H1 (cell line): ENCODE measurements around the gene BPGM. TPM values are rescaled to one million over a fixed set of nuclear protein-coding genes. Genes with fewer than 3 reads are reported as not detected.

Experiments
- CTCF ChIA-PET: fragments of 300-600 bp; sonication (Branson Sonifier 250); formaldehyde crosslinking; loops from one replicate; lab custom pipeline; 2021; ENCODE audit not compliant: partially characterized antibody; lab: Charles Lee
- POLR2A ChIA-PET: fragments of 300-600 bp; sonication (Branson Sonifier 250); formaldehyde crosslinking; loops from one replicate; lab custom pipeline; 2021; ENCODE audit warnings: inconsistent platforms; ENCODE audit not compliant: partially characterized antibody; lab: Charles Lee
- DNase-seq, 2 experiments: peaks; one replicate each; pipeline versions ENCODE4 v3.0.0 to v3.0.0-alpha.2; 2010 to 2022; ENCODE audit warnings: low spot score in 2 of 2, low read depth in 1 of 2, mixed read lengths in 1 of 2
- FAIRE-seq: peaks from 2 replicates; lab custom pipeline; 2011; peaks lifted over from hg19 to GRCh38; lab: Jason Lieb, UNC
- H2AFZ ChIP-seq: 2 replicates; pipeline ENCODE4 v1.8.1; 2012; ENCODE audit warnings: low read length, inconsistent platforms
- H2AK5ac ChIP-seq: 2 replicates; pipeline ENCODE4 v1.6.1; 2013; ENCODE audit warnings: low read depth, low read length
- H2BK120ac ChIP-seq: replicated peaks from 2 replicates; pipeline ENCODE3; 2013; ENCODE audit warnings: low read depth, low read length, inconsistent platforms
- H2BK12ac ChIP-seq: 2 replicates; pipeline ENCODE4 v1.6.1; 2013; ENCODE audit warnings: low read depth, low read length
- H2BK15ac ChIP-seq: 2 replicates; pipeline ENCODE4 v1.6.1; 2013; ENCODE audit warnings: low read length
- H2BK20ac ChIP-seq: 2 replicates; pipeline ENCODE4 v1.6.1; 2013; ENCODE audit warnings: low read length
- H2BK5ac ChIP-seq: 2 replicates; pipeline ENCODE4 v1.6.1; 2013; ENCODE audit warnings: low read depth, low read length
- H3K14ac ChIP-seq: 2 replicates; pipeline ENCODE4 v1.6.1; 2013; ENCODE audit warnings: inconsistent platforms; ENCODE audit not compliant: insufficient read length
- H3K18ac ChIP-seq: 2 replicates; pipeline ENCODE4 v1.6.1; 2013; ENCODE audit warnings: low read length; ENCODE audit errors: extremely low read depth
- H3K23ac ChIP-seq: 2 replicates; pipeline ENCODE4 v1.6.1; 2013; ENCODE audit warnings: inconsistent platforms; ENCODE audit not compliant: insufficient read length
- H3K23me2 ChIP-seq: 2 replicates; pipeline ENCODE4 v1.6.1; 2013; ENCODE audit warnings: low read depth, low read length
- H3K27ac ChIP-seq: 2 replicates; pipeline ENCODE4 v1.6.1; 2011; ENCODE audit warnings: low read depth, low read length, inconsistent platforms
- H3K27me3 ChIP-seq, 4 experiments: replicated peaks in 1 of 4; 1 replicate in 1 of 4; 2 replicates in 3 of 4; pipeline versions ENCODE4 v1.6.1 to v1.8.1; 2011 to 2013; ENCODE audit warnings: low read length in 3 of 4, mild to moderate bottlenecking in 3 of 4, inconsistent platforms in 2 of 4, mixed read lengths in 2 of 4, moderate library complexity in 1 of 4; ENCODE audit not compliant: control insufficient read depth in 3 of 4, insufficient read depth in 3 of 4; ENCODE audit errors: extremely low read depth in 1 of 4
- H3K36me3 ChIP-seq, 4 experiments: 2 replicates each; pipeline versions ENCODE4 v1.6.1 to v1.8.1; 2011 to 2013; ENCODE audit warnings: mild to moderate bottlenecking in 4 of 4, low read length in 3 of 4, moderate library complexity in 2 of 4, control low read depth in 1 of 4, inconsistent platforms in 1 of 4; ENCODE audit not compliant: insufficient read depth in 4 of 4, control insufficient read depth in 2 of 4
- H3K4ac ChIP-seq: replicated peaks from 2 replicates; pipeline ENCODE3; 2013; ENCODE audit warnings: low read length, low read depth, mixed read lengths, inconsistent platforms; ENCODE audit not compliant: insufficient read length
- H3K4me1 ChIP-seq, 4 experiments: replicated peaks in 1 of 4; 1 replicate in 1 of 4; 2 replicates in 3 of 4; pipeline versions ENCODE4 v1.6.1 to v1.8.1; 2011 to 2013; ENCODE audit warnings: low read length in 3 of 4, inconsistent platforms in 2 of 4, mixed read lengths in 1 of 4; ENCODE audit not compliant: insufficient read depth in 4 of 4, control insufficient read depth in 3 of 4
- H3K4me2 ChIP-seq, 2 experiments: 2 replicates each; pipeline versions ENCODE4 v1.6.1 to v1.8.1; 2011 to 2013; ENCODE audit warnings: low read depth in 2 of 2, low read length in 2 of 2, control low read depth in 1 of 2, inconsistent platforms in 1 of 2, mild to moderate bottlenecking in 1 of 2; ENCODE audit not compliant: insufficient read depth in 1 of 2
- H3K4me3 ChIP-seq, 4 experiments: fragments of 200-600, 300-600 bp in 1 of 4; sonication (generic), shearing (Covaris generic), sonication (Bioruptor Twin) in 1 of 4; 2 replicates each; pipeline versions ENCODE4 v1.5.1 to v1.8.1; 2011 to 2016; ENCODE audit warnings: low read length in 4 of 4, low read depth in 3 of 4, control low read depth in 2 of 4, inconsistent platforms in 2 of 4, mild to moderate bottlenecking in 2 of 4, mixed read lengths in 1 of 4, moderate library complexity in 1 of 4; ENCODE audit not compliant: insufficient read depth in 2 of 4; ENCODE audit errors: extremely low read depth in 1 of 4
- H3K56ac ChIP-seq: replicated peaks from 2 replicates; pipeline ENCODE3; 2013; ENCODE audit warnings: low read depth, mild to moderate bottlenecking, mixed read lengths, low read length, inconsistent platforms; ENCODE audit not compliant: insufficient read length
- H3K79me1 ChIP-seq: 2 replicates; pipeline ENCODE4 v1.6.1; 2013; ENCODE audit warnings: low read depth, low read length, control low read depth
- H3K79me2 ChIP-seq, 2 experiments: 2 replicates each; pipeline versions ENCODE4 v1.6.1 to v1.8.1; 2012 to 2013; ENCODE audit warnings: low read length in 2 of 2, mild to moderate bottlenecking in 2 of 2, inconsistent platforms in 1 of 2; ENCODE audit not compliant: insufficient read depth in 2 of 2, control insufficient read depth in 1 of 2
- H3K9ac ChIP-seq, 4 experiments: replicated peaks in 1 of 4; 1 replicate in 1 of 4; 2 replicates in 3 of 4; pipeline versions ENCODE4 v1.6.1 to v1.8.1; 2011 to 2013; ENCODE audit warnings: low read depth in 3 of 4, low read length in 3 of 4, control low read depth in 2 of 4, mild to moderate bottlenecking in 2 of 4, moderate library complexity in 2 of 4, inconsistent platforms in 1 of 4; ENCODE audit errors: extremely low read depth in 1 of 4
- H3K9me3 ChIP-seq, 2 experiments: 2 replicates each; pipeline versions ENCODE4 v1.6.1 to v1.8.1; 2012 to 2013; ENCODE audit warnings: mild to moderate bottlenecking in 2 of 2, moderate library complexity in 2 of 2, control low read depth in 1 of 2, inconsistent platforms in 1 of 2, low read depth in 1 of 2, low read length in 1 of 2, mixed read lengths in 1 of 2; ENCODE audit not compliant: insufficient read depth in 2 of 2
- H4K20me1 ChIP-seq, 2 experiments: replicated peaks in 1 of 2; 2 replicates each; pipeline versions ENCODE3 to v1.8.1; 2011 to 2013; ENCODE audit warnings: inconsistent platforms in 2 of 2, low read length in 2 of 2, mild to moderate bottlenecking in 1 of 2; ENCODE audit not compliant: insufficient read depth in 2 of 2, control insufficient read depth in 1 of 2
- H4K5ac ChIP-seq: 2 replicates; pipeline ENCODE4 v1.6.1; 2013; ENCODE audit warnings: low read length, low read depth, mixed read lengths, inconsistent platforms; ENCODE audit not compliant: insufficient read length
- H4K8ac ChIP-seq: 2 replicates; pipeline ENCODE4 v1.8.0; 2013; ENCODE audit warnings: mild to moderate bottlenecking, moderate library complexity, low read length, inconsistent platforms; ENCODE audit not compliant: insufficient read depth; ENCODE audit errors: extremely low read depth
- H4K91ac ChIP-seq: replicated peaks from 2 replicates; pipeline ENCODE3; 2013; ENCODE audit warnings: low read length, mixed read lengths, inconsistent platforms; ENCODE audit not compliant: insufficient read length
- TEAD4 ChIP-seq: IDR thresholded peaks from 2 replicates; pipeline ENCODE4 v1.6.1; 2012; ENCODE audit warnings: low read depth, low read length, inconsistent platforms, mixed read lengths
- WGBS, 2 experiments: shearing (Covaris generic) in 1 of 2; methylation state at CpG; one replicate each; pipeline versions ENCODE4 v1.1.6 to v1.1.7; 2013 to 2015; ENCODE audit warnings: low lambda C conversion rate in 2 of 2, mixed read lengths in 2 of 2, inconsistent platforms in 1 of 2, low coverage in 1 of 2, missing lambda C conversion rate in 1 of 2; ENCODE audit not compliant: insufficient replicate concordance in 2 of 2, insufficient coverage in 1 of 2, insufficient read length in 1 of 2; ENCODE audit errors: extremely low coverage in 1 of 2, missing lambda C conversion rate in 1 of 2; 5-methylcytosine and 5-hydroxymethylcytosine counted together
- polyA plus RNA-seq, 7 experiments: library from polyadenylated mRNA; depleted of rRNA in 3 of 7; stranded (reverse) in 5 of 7; unstranded in 2 of 7; fragments of >200 nt in 5 of 7; fragments of 200-250 nt in 2 of 7; gene quantifications; 1 replicate in 5 of 7; 2 replicates in 1 of 7; 4 replicates in 1 of 7; pipeline versions ENCODE4 v1.2.1 to v1.2.3, GENCODE V29; 2011 to 2013; ENCODE audit warnings: missing spikeins in 2 of 7, mixed read lengths in 2 of 7
- total RNA-seq: library from RNA; stranded (reverse); fragmentation: NEBNext Ultra II Directional; extraction: Animal tissue kit (Norgen Biotek cat#: 25700); gene quantifications from 2 replicates; pipeline ENCODE4 v1.2.1, GENCODE V29; 2021

The BPGM gene
- total and polyA plus RNA-seq, 2 of the 8 experiments (the other 6 are each of a cell fraction or from before 2014, with no cell fraction given), result 9.7 to 15.3 TPM

- Histone ChIP-seq H3K36me3 (no peaks in the 10 kb centered on the region), H3K9ac (no peak overlapping the region), H3K4me1 (no peaks in the 10 kb centered on the region), H3K27me3 (no peaks in the 10 kb centered on the region), H2BK5ac (no peak overlapping the region), H3K4ac (no peak overlapping the region), H3K79me2 (peaks cover 0 to 16% of the 10 kb centered on the region in 2 experiments; a peak in 2 of 4 replicates), H3K27ac (no peak overlapping the region), H3K79me1 (peaks cover 3% of the 10 kb centered on the region; the same call in 1 of the 2 replicates), H2BK120ac (no peak overlapping the region), H3K9me3 (no peaks in the 10 kb centered on the region), H3K23me2 (no peaks in the 10 kb centered on the region), H2AK5ac (no peak overlapping the region), H4K20me1 (peaks cover 0 to 1% of the 10 kb centered on the region in 2 experiments), H4K91ac (no peak overlapping the region), H3K18ac (no peak overlapping the region), H3K4me2 (no peak overlapping the region), H3K14ac (no peak overlapping the region), H2AFZ (no peak overlapping the region), H2BK15ac (no peak overlapping the region), H2BK20ac (no peak overlapping the region), H2BK12ac (no peak overlapping the region)
- POLR2A ChIA-PET, result interaction anchor here (1.1 kb wide), 1 partner anchor 9 kb away, joined by 3 read pairs; no protein-coding TSS in a partner anchor
- 66% methylated on average over 4 of the region's 4 CpGs; no CpG with 5 or more reads in 1 of the 2 experiments for WGBS, 2 experiments
- DNase-seq (no peak), FAIRE-seq (no peak)
- TF ChIP-seq TEAD4, result no peak
- TF ChIP-seq, all 59 proteins: peak for 0
- no peak overlapping the region for H3K23ac ChIP-seq
- CTCF ChIA-PET, result interaction anchor here (1.0 to 1.4 kb wide), 3 partner anchors 19 to 39 kb away, joined by 3 to 4 read pairs (median 4); no protein-coding TSS in a partner anchor
- H4K5ac ChIP-seq, result no peak overlapping the region
- no peak overlapping the region for H4K8ac ChIP-seq
- H3K56ac ChIP-seq, result no peak overlapping the region
- H3K4me3 ChIP-seq, result no peak overlapping the region
Measured at GRCh38 chr7:134654104-134654775, 7.6 kb downstream of the BPGM start.
